DMS 273 (cell line): ENCODE measurements around the gene PTBP1.

Source experiments
- DNase-seq: peaks from one replicate; lab custom pipeline; 2025; ENCODE audit not compliant: unreplicated experiment; lab: John Stamatoyannopoulos, UW

The PTBP1 gene

GRCh38 chr19:772063-772462 is 25.2 kb upstream of the PTBP1 start:
- DNase-seq: no peak

- DNase-seq: peak; percentile 50
These were observed 24.4 kb upstream of the PTBP1 start for GRCh38 chr19:772730-773436.

GRCh38 chr19:776549-776948 is 20.7 kb upstream of the PTBP1 start:
- DNase-seq: no peak

- peak; percentile 49 for DNase-seq
These were observed 18.2 kb upstream of the PTBP1 start for GRCh38 chr19:778910-779653.

GRCh38 chr19:780935-781334 is 16.3 kb upstream of the PTBP1 start:
- DNase-seq: no peak

- DNase-seq: no peak
These were observed 15.5 kb upstream of the PTBP1 start for GRCh38 chr19:781800-782184.

- no peak for DNase-seq
These were observed 14.9 kb upstream of the PTBP1 start for GRCh38 chr19:782185-782877.

GRCh38 chr19:782878-783668 is 14.2 kb upstream of the PTBP1 start:
- DNase-seq: no peak

GRCh38 chr19:784541-784940 is 12.7 kb upstream of the PTBP1 start:
- no peak for DNase-seq

- no peak for DNase-seq
These were observed 9.7 kb upstream of the PTBP1 start for GRCh38 chr19:787536-787935.

GRCh38 chr19:788686-788982 is 8.6 kb upstream of the PTBP1 start:
- no peak for DNase-seq

- peak; percentile 53 for DNase-seq
These were observed 8.1 kb upstream of the PTBP1 start for GRCh38 chr19:788983-789700.

GRCh38 chr19:789701-790060 is 7.6 kb upstream of the PTBP1 start:
- no peak for DNase-seq

- no peak for DNase-seq
These were observed 6.2 kb upstream of the PTBP1 start for GRCh38 chr19:791007-791566.

- DNase-seq: no peak
These were observed 5.5 kb upstream of the PTBP1 start for GRCh38 chr19:791567-792305.

- DNase-seq: no peak
These were observed 4.9 kb upstream of the PTBP1 start for GRCh38 chr19:792306-792885.

- no peak for DNase-seq
These were observed 3.4 kb upstream of the PTBP1 start for GRCh38 chr19:793806-794205.

- DNase-seq: peak; percentile 47
These were observed 2.1 kb upstream of the PTBP1 start for GRCh38 chr19:795073-795611.
